ENCODE results near the gene MAPK6. TPM values are rescaled to one million over a fixed set of nuclear protein-coding genes. Genes with fewer than 3 reads are reported as not detected.
"Not testable (repeated sequence)": the region's sequence is repeated elsewhere in the genome, so short reads cannot be mapped to it uniquely, and the experiment has no call there.

MAPK6 gene
- total RNA-seq, 1 experiment from 2014 or later = 35.9 TPM

- DNase-seq = no peak
Measured at GRCh38 chr15:51982770-51983103, 36.3 kb upstream of the MAPK6 start.

GRCh38 chr15:51991141-51991540 lies 27.9 kb upstream of the MAPK6 start:
- CTCF ChIA-PET = no interaction called here
- no peak for TF ChIP-seq CTCF (IDR thresholded peaks at IDR 0.05; ENCODE audit: unreplicated experiment)
- Mint-ChIP-seq H3K36me3 (ENCODE audit: insufficient read depth, unreplicated experiment) (no peaks in the 10 kb centered on the region), H3K27me3 (ENCODE audit: unreplicated experiment) (no peaks in the 10 kb centered on the region), H3K9me3 (ENCODE audit: low read depth, unreplicated experiment) (no peaks in the 10 kb centered on the region), H3K4me3 (ENCODE audit: low read depth, unreplicated experiment) (no peak overlapping the region), H3K4me1 (ENCODE audit: low read depth, unreplicated experiment) (peaks cover 20% of the 10 kb centered on the region), H3K27ac (ENCODE audit: unreplicated experiment) (no peak overlapping the region)
- no peak for DNase-seq
- BruUV-seq (replicated peaks) = no TSS peak
- intact Hi-C loops (cut with micrococcal nuclease; ENCODE audit: unreplicated experiment) = no loop called here

More at GRCh38 chr15:51982770-51983103, 36.3 kb upstream of the MAPK6 start:
- intact Hi-C loops (cut with micrococcal nuclease; ENCODE audit: unreplicated experiment) = loop anchor here (1.0 kb wide), 2 partner anchors 97 to 158 kb away; no protein-coding TSS in a partner anchor
- Mint-ChIP-seq H3K27ac (ENCODE audit: unreplicated experiment) (no peak overlapping the region), H3K36me3 (ENCODE audit: insufficient read depth, unreplicated experiment) (peaks cover 4% of the 10 kb centered on the region), H3K4me1 (ENCODE audit: low read depth, unreplicated experiment) (peaks cover 14% of the 10 kb centered on the region), H3K9me3 (ENCODE audit: low read depth, unreplicated experiment) (no peaks in the 10 kb centered on the region), H3K27me3 (ENCODE audit: unreplicated experiment) (no peaks in the 10 kb centered on the region), H3K4me3 (ENCODE audit: low read depth, unreplicated experiment) (no peak overlapping the region)
- CTCF ChIA-PET = no interaction called here
- TF ChIP-seq CTCF (IDR thresholded peaks at IDR 0.05; ENCODE audit: unreplicated experiment) = no peak
- BruUV-seq (replicated peaks) = no TSS peak

GRCh38 chr15:51992953-51993352 lies 26.1 kb upstream of the MAPK6 start:
- no peak for DNase-seq
- no peak overlapping the region for H3K27ac Mint-ChIP-seq (ENCODE audit: unreplicated experiment)
- peaks cover 20% of the 10 kb centered on the region for H3K4me1 Mint-ChIP-seq (ENCODE audit: low read depth, unreplicated experiment)
- CTCF ChIA-PET = interaction anchor here (0.6 kb wide), 1 partner anchor 25 kb away, joined by 3 read pairs; no protein-coding TSS in a partner anchor
- no peaks in the 10 kb centered on the region for H3K27me3 Mint-ChIP-seq (ENCODE audit: unreplicated experiment)
- BruUV-seq (replicated peaks) = no TSS peak
- H3K9me3 Mint-ChIP-seq (ENCODE audit: low read depth, unreplicated experiment) = no peaks in the 10 kb centered on the region
- TF ChIP-seq CTCF (IDR thresholded peaks at IDR 0.05; ENCODE audit: unreplicated experiment) = no peak
- no peaks in the 10 kb centered on the region for H3K36me3 Mint-ChIP-seq (ENCODE audit: insufficient read depth, unreplicated experiment)
- H3K4me3 Mint-ChIP-seq (ENCODE audit: low read depth, unreplicated experiment) = no peak overlapping the region
- intact Hi-C loops (cut with micrococcal nuclease; ENCODE audit: unreplicated experiment) = no loop called here

- Mint-ChIP-seq H3K27me3 (ENCODE audit: unreplicated experiment) (no peaks in the 10 kb centered on the region), H3K36me3 (ENCODE audit: insufficient read depth, unreplicated experiment) (no peaks in the 10 kb centered on the region), H3K4me3 (ENCODE audit: low read depth, unreplicated experiment) (no peak overlapping the region), H3K9me3 (ENCODE audit: low read depth, unreplicated experiment) (no peaks in the 10 kb centered on the region), H3K4me1 (ENCODE audit: low read depth, unreplicated experiment) (no peaks in the 10 kb centered on the region), H3K27ac (ENCODE audit: unreplicated experiment) (no peak overlapping the region)
- CTCF ChIA-PET = no interaction called here
- DNase-seq = no peak
- no peak for TF ChIP-seq CTCF (IDR thresholded peaks at IDR 0.05; ENCODE audit: unreplicated experiment)
- BruUV-seq (replicated peaks) = no TSS peak
- intact Hi-C loops (cut with micrococcal nuclease; ENCODE audit: unreplicated experiment) = no loop called here
Measured at GRCh38 chr15:52002351-52002750, 16.7 kb upstream of the MAPK6 start.

GRCh38 chr15:52003089-52003488 lies 15.9 kb upstream of the MAPK6 start:
- H3K27me3 Mint-ChIP-seq (ENCODE audit: unreplicated experiment); H3K27ac Mint-ChIP-seq (ENCODE audit: unreplicated experiment); H3K4me3 Mint-ChIP-seq (ENCODE audit: low read depth, unreplicated experiment); H3K9me3 Mint-ChIP-seq (ENCODE audit: low read depth, unreplicated experiment); H3K36me3 Mint-ChIP-seq (ENCODE audit: insufficient read depth, unreplicated experiment); intact Hi-C loops (cut with micrococcal nuclease; ENCODE audit: unreplicated experiment); H3K4me1 Mint-ChIP-seq (ENCODE audit: low read depth, unreplicated experiment); BruUV-seq (replicated peaks); DNase-seq: not testable (repeated sequence)
- CTCF ChIA-PET = interaction anchor here (0.6 kb wide), 1 partner anchor 1105 kb away, joined by 4 read pairs; no protein-coding TSS in a partner anchor
